ENCODE results near the gene UBE3A. TPM values are rescaled to one million over a fixed set of nuclear protein-coding genes. Genes with fewer than 3 reads are reported as not detected.
"Not testable (repeated sequence)": the region's sequence is repeated elsewhere in the genome, so short reads cannot be mapped to it uniquely, and the experiment has no call there.

The UBE3A gene
- total RNA-seq, 1 donor from 2014 or later: 118 TPM

GRCh38 chr15:25415217-25415616, 23.6 kb downstream of the UBE3A start:
- Mint-ChIP-seq H3K4me1 (ENCODE audit: low read depth) (peaks cover 12% of the 10 kb centered on the region), H3K9me3 (ENCODE audit: low read depth) (peaks cover 16% of the 10 kb centered on the region), H3K27ac (no peak overlapping the region), H3K4me3 (ENCODE audit: low read depth) (no peak overlapping the region), H3K36me3 (ENCODE audit: insufficient read depth) (peaks cover 17% of the 10 kb centered on the region), H3K27me3 (no peaks in the 10 kb centered on the region)
- TF ChIP-seq CTCF (IDR thresholded peaks at IDR 0.05; ENCODE audit: unreplicated experiment): no peak
- DNase-seq (ENCODE audit: low spot score, unreplicated experiment): no peak

- no peak for TF ChIP-seq CTCF (IDR thresholded peaks at IDR 0.05; ENCODE audit: unreplicated experiment)
- Mint-ChIP-seq H3K27ac (no peak overlapping the region), H3K4me3 (ENCODE audit: low read depth) (no peak overlapping the region), H3K27me3 (no peaks in the 10 kb centered on the region), H3K9me3 (ENCODE audit: low read depth) (no peaks in the 10 kb centered on the region), H3K36me3 (ENCODE audit: insufficient read depth) (peaks cover 2% of the 10 kb centered on the region), H3K4me1 (ENCODE audit: low read depth) (peaks cover 17% of the 10 kb centered on the region)
- DNase-seq (ENCODE audit: low spot score, unreplicated experiment): no peak
These were observed 28.2 kb downstream of the UBE3A start for GRCh38 chr15:25410649-25411048.

- DNase-seq (ENCODE audit: low spot score, unreplicated experiment); H3K36me3 Mint-ChIP-seq (ENCODE audit: insufficient read depth); H3K27me3 Mint-ChIP-seq; H3K27ac Mint-ChIP-seq; H3K9me3 Mint-ChIP-seq (ENCODE audit: low read depth); H3K4me3 Mint-ChIP-seq (ENCODE audit: low read depth): not testable (repeated sequence)
- peaks cover 15% of the 10 kb centered on the region for H3K4me1 Mint-ChIP-seq (ENCODE audit: low read depth)
These were observed 29.1 kb downstream of the UBE3A start for GRCh38 chr15:25409731-25410130.

- TF ChIP-seq CTCF (IDR thresholded peaks at IDR 0.05; ENCODE audit: unreplicated experiment): no peak
- no peak overlapping the region for H3K4me3 Mint-ChIP-seq (ENCODE audit: low read depth)
These were observed 29.9 kb downstream of the UBE3A start for GRCh38 chr15:25408929-25409328.

GRCh38 chr15:25408428-25408827, 30.4 kb downstream of the UBE3A start:
- no peaks in the 10 kb centered on the region for H3K9me3 Mint-ChIP-seq (ENCODE audit: low read depth)
- no peak overlapping the region for H3K4me3 Mint-ChIP-seq (ENCODE audit: low read depth)
- H3K36me3 Mint-ChIP-seq (ENCODE audit: insufficient read depth): peaks cover 10% of the 10 kb centered on the region
- no peaks in the 10 kb centered on the region for H3K27me3 Mint-ChIP-seq
- no peak overlapping the region for H3K27ac Mint-ChIP-seq
- H3K4me1 Mint-ChIP-seq (ENCODE audit: low read depth): peaks cover 15% of the 10 kb centered on the region
- TF ChIP-seq CTCF (IDR thresholded peaks at IDR 0.05; ENCODE audit: unreplicated experiment): no peak
- no peak for DNase-seq (ENCODE audit: low spot score, unreplicated experiment)

More at GRCh38 chr15:25408929-25409328, 29.9 kb downstream of the UBE3A start:
- Mint-ChIP-seq H3K4me1 (ENCODE audit: low read depth) (peaks cover 15% of the 10 kb centered on the region), H3K27me3 (no peaks in the 10 kb centered on the region), H3K27ac (no peak overlapping the region), H3K9me3 (ENCODE audit: low read depth) (no peaks in the 10 kb centered on the region), H3K36me3 (ENCODE audit: insufficient read depth) (peaks cover 10% of the 10 kb centered on the region)
- no peak for DNase-seq (ENCODE audit: low spot score, unreplicated experiment)

GRCh38 chr15:25407950-25408349, 30.9 kb downstream of the UBE3A start:
- Mint-ChIP-seq H3K27me3 (no peaks in the 10 kb centered on the region), H3K36me3 (ENCODE audit: insufficient read depth) (peaks cover 10% of the 10 kb centered on the region), H3K9me3 (ENCODE audit: low read depth) (no peaks in the 10 kb centered on the region), H3K27ac (no peak overlapping the region), H3K4me3 (ENCODE audit: low read depth) (no peak overlapping the region), H3K4me1 (ENCODE audit: low read depth) (peaks cover 15% of the 10 kb centered on the region)
- TF ChIP-seq CTCF (IDR thresholded peaks at IDR 0.05; ENCODE audit: unreplicated experiment): no peak
- no peak for DNase-seq (ENCODE audit: low spot score, unreplicated experiment)
